Raji (cell line): ENCODE data around the gene KHDC4.
A peak's percentile ranks its signal among the peaks of the same experiment; 100 is the strongest.

Source experiments
- POLR2A ChIP-seq: IDR thresholded peaks from 2 replicates; pipeline ENCODE4 v1.6.1; 2011; ENCODE audit warnings: low read depth, low read length, control low read depth; ENCODE audit not compliant: insufficient read depth

KHDC4 gene

DNA sequence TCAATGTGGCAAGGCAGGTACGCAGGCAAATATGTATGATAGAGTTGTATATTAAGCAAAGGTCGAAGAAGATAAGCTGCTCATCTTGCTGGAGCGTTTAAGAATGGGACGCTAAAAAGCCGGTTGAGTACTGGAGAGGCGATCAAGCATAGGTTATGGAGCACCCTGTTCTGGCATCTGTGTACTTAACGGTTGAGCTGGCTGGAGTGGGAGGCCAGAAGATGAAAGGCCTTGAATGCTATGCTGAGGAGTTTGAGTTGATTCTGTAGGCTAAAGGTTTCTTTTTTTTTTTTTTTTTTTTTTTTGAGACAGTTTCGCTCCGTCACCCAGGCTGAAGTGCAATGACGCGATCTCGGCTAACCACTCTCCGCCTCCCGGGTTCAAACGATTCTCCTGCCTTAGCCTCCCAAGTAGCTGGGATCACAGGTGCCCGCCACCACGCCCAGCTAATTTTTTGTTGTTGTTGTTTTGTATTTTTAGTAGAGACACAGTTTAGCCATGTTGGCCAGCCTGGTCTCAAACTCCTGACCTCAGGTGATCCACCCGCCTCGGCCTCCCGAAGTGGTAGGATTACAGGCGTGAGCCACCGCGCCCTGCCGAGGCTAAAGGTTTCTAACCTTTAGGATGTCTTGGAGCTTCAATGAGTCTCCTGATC, 850 bp upstream of the KHDC4 start:
- TF ChIP-seq POLR2A = no peak

DNA sequence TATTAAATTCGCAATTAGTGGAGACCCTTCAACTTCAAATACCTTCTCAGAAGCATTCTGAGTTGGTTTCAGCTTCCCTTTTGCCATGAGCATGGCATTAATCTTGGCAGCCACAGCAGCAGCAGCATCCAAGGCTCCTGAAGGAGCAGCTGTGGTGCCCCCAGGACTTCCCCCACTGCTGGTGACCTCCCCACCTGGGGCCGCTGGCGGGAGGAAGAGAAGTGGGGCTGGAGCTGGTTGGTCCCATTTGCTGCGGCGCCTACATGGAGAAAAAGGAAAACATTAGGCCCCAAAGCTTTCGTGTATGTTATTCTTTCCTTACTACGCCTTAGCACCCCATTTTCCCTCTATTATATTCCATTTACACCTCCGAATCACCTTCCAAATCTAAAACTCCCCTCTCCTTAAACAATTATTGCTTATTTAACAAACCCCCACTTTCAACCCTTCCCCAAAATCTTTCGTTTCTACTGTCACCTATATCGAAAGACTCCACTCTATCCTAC, 569 bp downstream of the KHDC4 start:
- no peak for TF ChIP-seq POLR2A

DNA sequence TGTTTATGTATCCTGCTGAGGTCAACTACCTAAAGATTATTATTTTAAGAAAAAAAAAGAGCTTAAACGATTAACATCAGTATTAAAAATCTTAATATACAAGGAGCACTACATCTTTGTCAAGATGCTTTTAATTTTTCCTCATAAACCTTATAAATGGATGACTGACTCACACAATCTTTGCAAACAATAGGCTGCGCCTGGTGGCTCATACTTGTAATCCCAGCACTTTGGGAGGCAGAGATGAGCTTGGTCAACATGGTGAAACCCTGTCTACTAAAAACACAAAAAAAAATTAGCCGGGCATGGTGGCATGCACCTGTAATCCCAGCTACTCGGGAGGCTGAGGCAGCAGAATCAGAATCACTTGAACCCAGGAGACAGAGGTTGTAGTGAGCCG, 1.7 kb downstream of the KHDC4 start:
- TF ChIP-seq POLR2A = no peak

DNA sequence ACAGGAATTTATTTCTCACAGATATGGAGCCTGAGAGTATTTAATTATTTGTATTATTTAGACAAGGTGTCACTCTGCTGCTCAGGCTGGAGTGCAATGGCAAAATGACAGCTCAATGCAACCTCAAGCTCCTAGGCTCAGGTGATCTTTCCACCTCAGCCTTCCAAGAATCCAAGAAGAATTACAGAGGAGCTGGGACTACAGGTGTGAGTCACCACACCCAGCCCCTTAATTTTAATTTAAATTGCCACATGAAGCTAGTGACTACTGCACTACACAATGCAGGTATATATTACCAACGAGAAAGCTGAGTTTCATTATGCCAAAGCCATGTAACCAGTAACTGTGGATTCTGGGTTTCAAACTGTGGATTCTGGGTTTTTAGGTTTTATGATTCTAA, 2.1 kb downstream of the KHDC4 start:
- TF ChIP-seq POLR2A = no peak

DNA sequence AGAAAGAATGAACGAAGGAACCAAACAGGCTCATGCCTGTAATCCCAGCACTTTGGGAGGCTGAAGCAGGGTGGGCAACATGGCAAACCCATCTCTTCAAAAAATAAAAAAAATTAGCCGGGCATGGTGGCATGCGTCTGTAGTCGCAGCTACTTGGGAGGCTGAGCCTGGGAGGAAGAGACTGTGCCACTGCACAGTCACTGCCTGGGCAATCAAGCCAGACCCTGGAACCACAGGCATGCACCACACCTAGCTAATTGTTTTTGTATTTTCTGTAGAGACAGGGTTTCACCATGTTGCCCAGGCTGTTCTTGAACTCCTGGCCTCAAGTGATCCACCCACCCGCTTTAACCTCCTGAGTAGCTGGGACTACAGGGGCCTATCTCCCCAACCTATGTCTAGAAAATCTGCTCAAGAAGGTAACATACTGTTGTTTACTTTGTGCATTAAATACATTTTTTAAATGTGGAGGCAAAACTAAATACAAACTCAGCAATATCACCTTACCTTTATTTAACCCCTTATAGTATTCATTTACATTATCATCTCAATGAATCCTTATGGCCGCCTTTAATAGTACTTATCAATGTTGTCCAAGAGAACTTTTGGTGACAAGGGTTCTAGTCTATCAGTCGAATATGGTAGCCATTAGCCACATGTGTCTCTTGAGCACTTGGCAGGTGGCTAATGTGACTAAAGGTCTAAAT, 2.7 kb downstream of the KHDC4 start:
- TF ChIP-seq POLR2A = no peak

DNA sequence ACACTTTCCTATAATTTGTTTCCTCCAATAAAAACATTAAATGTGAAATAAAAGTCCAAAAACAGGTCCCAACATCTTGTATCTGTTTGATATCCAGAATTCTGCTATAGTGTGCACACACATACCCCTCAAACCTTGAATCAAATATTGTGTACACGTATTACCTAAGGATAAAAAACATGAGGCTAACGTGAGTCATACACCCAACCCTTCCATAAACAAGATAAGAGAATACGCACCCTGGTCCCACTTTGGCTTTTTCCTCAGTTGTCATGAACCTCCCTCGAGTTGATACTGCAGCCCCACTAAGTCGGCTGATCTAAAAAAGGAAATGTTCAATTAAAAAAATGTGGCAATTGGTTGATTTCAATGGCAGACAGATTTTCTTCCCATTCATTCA, 5.2 kb downstream of the KHDC4 start:
- no peak for TF ChIP-seq POLR2A

DNA sequence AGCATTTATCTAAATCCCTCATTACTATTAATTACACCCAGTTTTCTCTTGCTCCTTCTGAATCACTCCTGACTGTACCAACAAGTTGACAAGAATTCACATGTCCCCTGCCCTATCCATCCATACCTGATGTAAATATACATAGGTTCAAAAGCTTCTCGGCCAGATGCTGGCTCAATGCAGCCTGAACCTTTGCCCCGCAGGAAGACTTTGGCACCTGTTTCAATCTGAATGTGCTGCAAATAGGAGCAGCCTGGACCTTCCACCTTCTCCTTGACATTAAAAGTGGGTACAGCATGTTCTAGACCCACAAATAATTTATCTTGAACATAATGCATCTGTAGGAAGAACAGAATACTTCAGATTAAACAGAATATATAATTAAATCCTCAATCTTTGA, 8.7 kb downstream of the KHDC4 start:
- no peak for TF ChIP-seq POLR2A

DNA sequence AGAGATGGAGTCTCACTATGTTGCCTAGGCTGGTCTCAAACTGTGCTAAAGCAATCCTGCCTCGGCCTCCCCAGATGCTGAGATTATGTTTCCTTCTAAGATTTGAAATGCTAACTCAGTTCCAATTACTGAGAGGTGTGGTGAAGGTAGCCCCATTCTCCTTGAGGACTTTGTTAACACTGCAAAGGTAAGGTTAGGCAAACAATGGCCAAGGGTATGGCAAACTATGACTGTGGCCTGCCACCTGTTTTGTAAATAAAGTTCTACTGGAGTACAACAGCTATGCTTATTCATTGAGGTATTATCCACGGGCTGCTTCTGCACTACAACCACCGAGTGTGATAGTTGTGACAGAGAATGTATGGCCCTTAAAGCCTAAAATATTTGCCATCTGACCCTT, 13.5 kb downstream of the KHDC4 start:
- TF ChIP-seq POLR2A = no peak

DNA sequence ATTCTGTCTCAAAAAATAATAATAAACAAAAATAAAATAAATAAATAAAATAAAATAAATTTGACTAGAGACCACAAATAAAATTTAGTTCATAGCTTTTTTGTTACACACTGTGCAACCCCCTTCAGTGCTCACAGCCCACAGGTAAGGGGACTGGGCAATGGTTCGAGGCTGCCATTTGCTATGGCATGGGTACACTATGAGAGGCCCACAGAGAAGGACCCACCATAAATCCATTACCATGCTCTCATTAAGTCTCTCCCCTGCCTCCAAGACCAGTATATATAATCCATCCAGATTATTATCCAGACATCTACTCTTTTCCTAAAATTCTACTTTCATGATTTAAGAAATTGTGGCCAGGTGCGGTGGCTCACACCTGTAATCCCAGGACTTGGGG, 14.4 kb downstream of the KHDC4 start:
- TF ChIP-seq POLR2A = no peak

DNA sequence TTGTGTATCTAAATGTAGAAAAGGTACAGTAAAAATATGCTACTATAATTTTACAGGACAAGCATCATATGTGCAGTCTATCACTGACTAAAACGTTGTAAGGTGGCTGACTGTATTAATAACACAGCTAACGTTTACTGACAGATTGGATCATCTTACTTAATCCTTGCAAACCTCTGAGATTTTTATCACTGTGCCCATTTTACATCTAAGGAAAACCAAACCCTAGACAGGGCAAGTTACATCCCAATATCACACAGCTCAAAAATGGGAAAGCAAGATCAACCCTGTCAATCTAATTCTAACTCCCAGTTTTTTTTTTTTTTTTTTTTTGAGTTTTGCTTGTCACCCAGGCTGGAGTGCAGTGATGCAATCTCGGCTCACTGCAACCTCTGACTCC, 15.6 kb downstream of the KHDC4 start:
- TF ChIP-seq POLR2A = no peak

DNA sequence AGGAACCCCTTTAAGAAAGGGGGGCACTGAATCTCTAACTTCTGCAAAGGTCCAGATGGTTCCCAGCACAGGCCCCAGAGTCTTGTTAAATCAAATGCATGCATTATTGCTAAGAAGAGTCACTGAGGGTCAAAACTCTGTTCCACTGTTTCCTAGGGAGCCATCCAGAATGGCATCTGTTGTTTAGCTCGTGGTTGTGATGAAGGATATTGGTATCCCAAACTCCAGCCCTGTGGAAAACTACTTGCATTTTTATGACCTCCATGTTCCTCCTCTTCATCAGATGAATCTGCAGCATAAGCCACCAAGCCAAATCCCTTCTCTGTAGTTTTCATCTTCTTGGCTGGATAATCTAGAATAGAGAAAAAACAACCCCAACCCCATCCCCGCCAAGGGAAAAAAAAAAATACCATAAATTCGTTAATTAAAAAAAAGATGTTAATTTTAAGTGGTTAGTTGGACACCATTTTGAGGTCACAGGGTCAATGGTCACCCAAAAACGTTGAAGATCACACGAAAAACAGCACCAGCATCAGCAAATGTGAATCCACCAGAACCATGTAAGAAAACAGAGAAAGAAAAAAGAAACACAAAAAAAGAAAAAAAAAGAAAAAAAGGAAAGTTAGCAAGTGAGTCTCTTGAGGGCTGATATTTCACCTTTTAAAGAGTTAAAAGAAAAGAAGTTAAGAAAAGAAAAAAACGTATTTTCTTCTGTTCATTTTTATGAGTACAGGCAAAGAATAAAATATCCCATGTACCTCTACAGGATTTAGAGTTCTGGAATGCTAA, 20.1 kb downstream of the KHDC4 start:
- no peak for TF ChIP-seq POLR2A

DNA sequence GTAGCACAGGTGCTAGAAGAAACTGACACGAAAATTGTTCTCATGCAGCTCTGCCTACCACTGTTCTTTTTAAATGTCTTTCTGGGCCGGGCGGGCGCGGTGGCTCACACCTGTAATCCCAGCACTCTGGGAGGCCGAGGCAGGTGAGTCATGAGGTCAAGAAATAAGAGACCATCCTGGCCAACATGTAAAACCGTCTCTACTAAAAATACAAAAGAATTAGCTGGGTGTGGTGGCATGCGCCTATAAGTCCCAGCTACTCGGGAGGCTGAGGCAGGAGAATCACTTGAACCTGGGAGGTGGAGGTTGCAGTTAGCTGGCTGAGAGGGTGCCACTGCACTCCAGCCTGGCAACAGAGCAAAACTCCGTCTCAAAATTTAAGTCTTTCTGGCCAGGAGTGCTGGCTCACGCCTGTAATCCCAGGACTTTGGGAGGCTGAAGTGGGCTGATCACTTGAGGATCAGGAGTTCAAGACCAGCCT, 22.1 kb downstream of the KHDC4 start:
- no peak for TF ChIP-seq POLR2A

DNA sequence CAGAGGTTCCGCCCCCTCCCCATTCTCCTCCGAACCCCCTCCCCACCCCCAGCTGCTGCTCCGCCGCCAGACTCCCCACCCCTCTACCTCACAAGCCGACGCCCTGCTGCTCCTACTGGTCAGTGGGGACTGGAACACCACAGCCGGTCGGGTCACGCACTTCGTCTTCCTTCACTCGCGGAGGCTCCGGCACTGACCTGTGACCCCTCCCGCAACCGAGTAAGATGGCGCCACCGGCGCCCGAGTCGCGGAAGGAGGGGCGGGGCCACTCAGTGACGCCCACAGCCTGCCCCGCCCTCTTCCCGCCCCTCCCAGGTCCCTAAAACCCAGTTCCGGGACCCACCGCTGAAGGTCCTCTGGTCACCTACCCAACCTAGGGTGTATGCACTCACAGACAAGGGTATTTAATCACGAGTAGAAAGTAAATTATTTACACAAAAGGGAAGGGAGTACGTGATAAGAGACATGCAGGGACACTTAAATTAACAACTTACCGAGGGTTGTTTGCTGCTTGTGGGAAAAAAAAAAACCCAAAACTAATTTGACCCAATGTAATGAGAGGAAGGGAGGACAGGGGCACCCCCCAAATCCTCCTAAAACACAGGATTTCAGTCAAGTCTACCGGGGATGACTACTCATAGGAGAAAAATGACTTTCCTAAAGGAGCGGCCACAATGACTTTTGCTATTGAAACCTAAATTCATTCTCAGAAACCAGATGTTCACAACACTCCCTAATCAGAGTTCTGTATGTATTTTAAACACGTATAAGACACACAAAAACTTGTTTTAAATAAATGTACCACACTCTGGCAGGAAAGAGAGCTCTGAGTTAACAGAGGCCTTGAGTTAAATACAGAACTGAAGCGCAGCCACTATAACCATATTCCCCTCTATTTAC, 22.8 kb downstream of the KHDC4 start, which contains the start of gene RIT1:
Gene RIT1 (minus strand): TSS at position 194 of the 900 bp plus-strand sequence. CDS start 588 bp downstream, outside the sequence.
- TF ChIP-seq POLR2A = peak; percentile 80

DNA sequence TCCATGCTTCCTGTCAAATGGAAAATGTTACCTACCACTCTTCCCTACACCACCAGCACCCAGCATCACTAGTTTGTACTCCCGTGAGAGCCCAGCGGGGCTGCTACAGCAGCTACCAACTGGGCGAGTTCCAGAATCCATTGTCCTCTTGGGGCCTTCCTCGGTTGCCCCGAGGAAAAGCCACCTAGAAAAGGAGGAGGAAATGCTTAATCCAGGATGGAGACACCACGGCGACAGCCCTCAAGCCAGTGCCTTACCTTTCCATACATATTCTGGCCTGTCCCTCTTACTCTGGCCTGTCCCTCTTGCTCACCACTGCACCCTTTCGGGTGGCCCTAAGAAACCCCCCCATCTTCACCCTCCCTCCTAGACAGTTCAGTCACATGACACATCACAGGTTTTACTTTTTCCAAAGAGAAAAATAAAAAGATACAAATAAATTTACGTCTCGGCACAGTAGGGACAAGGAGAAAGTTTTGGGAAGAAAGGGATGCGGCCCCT, 23.5 kb downstream of the KHDC4 start:
- no peak for TF ChIP-seq POLR2A
